ENCODE measurements around the gene PASD1.

- TF ChIP-seq POLR2AphosphoS5 (IDR thresholded peaks at IDR 0.05; ENCODE audit: low read depth, low read length) (no peak), POLR2A (IDR thresholded peaks at IDR 0.05; ENCODE audit: low read depth, low read length) (no peak)
Measured at GRCh38 chrX:151641564-151641963, 78.1 kb downstream of the PASD1 start.
